Activated CD4-positive, alpha-beta T cell treated with anti-CD3 and anti-CD28 coated beads for 36 hours (primary cell): ENCODE data around the gene AEBP2. TPM values are rescaled to one million over a fixed set of nuclear protein-coding genes. Genes with fewer than 3 reads are reported as not detected.
"Not testable (repeated sequence)": the region's sequence is repeated elsewhere in the genome, so short reads cannot be mapped to it uniquely, and the experiment has no call there.

Experiments used
- ATAC-seq: fragments of 200-7000 bp; cut with Tn5 transposase; one replicate; pipeline ENCODE4 v1.10.0; 2021; ENCODE audit warnings: mild to moderate bottlenecking, moderate library complexity
- CTCF ChIA-PET: fragments of 350-600 bp; sonication (Branson Sonifier 250); formaldehyde crosslinking; loops from one replicate; lab custom pipeline; 2021; ENCODE audit warnings: antibody characterized with exemption; lab: Charles Lee
- POLR2A ChIA-PET: fragments of 350-600 bp; sonication (Branson Sonifier 250); formaldehyde crosslinking; loops from one replicate; lab custom pipeline; 2021; ENCODE audit warnings: antibody characterized with exemption, inconsistent platforms; lab: Charles Lee
- DNase-seq: peaks from one replicate; pipeline ENCODE4 v3.0.0-alpha.2; 2020
- H3K27ac Mint-ChIP-seq: one replicate; pipeline ENCODE4 v1.8.0; 2021; ENCODE audit warnings: mixed read lengths
- H3K27me3 Mint-ChIP-seq: one replicate; pipeline ENCODE4 v1.8.0; 2021; ENCODE audit warnings: mixed read lengths
- H3K36me3 Mint-ChIP-seq: one replicate; pipeline ENCODE4 v1.8.0; 2021; ENCODE audit warnings: low read depth, mixed read lengths
- H3K4me1 Mint-ChIP-seq: one replicate; pipeline ENCODE4 v1.8.0; 2021; ENCODE audit warnings: mixed read lengths
- H3K4me3 Mint-ChIP-seq: one replicate; pipeline ENCODE4 v1.8.0; 2021; ENCODE audit warnings: mild to moderate bottlenecking, moderate library complexity, mixed read lengths
- H3K9me3 Mint-ChIP-seq: one replicate; pipeline ENCODE4 v1.8.0; 2021; ENCODE audit warnings: low read depth, mixed read lengths
- intact Hi-C, 2 experiments: fragments of 100-400 bp; cut with DNase I in 1 of 2; cut with micrococcal nuclease in 1 of 2; formaldehyde crosslinking; loops; one replicate each; pipeline versions ENCODE4 v1.14.2 to v1.15.1; 2022 to 2024; cut with DNase I, micrococcal nuclease
- total RNA-seq, 2 experiments: library from RNA; stranded (reverse); gene quantifications; one replicate each; pipeline ENCODE4 v1.2.3, GENCODE V29; 2021

Gene AEBP2
- total RNA-seq, 2 experiments from 2014 or later = 44.2 to 52.9 TPM

GRCh38 chr12:19461999-19462398, 22.7 kb downstream of the AEBP2 start:
- Mint-ChIP-seq H3K27ac (no peak overlapping the region), H3K4me3 (no peak overlapping the region), H3K9me3 (no peaks in the 10 kb centered on the region), H3K36me3 (peaks cover 44% of the 10 kb centered on the region), H3K4me1 (peaks cover 34% of the 10 kb centered on the region), H3K27me3 (no peaks in the 10 kb centered on the region)
- ATAC-seq = peak; percentile 58
- DNase-seq = peak; percentile 33
- ChIA-PET CTCF (no interaction called here), POLR2A (interaction anchor here (0.6 to 0.7 kb wide), 2 partner anchors 8 to 160 kb away, joined by 3 to 4 read pairs; no protein-coding TSS in a partner anchor)
- intact Hi-C loops = no loop called here

DNA sequence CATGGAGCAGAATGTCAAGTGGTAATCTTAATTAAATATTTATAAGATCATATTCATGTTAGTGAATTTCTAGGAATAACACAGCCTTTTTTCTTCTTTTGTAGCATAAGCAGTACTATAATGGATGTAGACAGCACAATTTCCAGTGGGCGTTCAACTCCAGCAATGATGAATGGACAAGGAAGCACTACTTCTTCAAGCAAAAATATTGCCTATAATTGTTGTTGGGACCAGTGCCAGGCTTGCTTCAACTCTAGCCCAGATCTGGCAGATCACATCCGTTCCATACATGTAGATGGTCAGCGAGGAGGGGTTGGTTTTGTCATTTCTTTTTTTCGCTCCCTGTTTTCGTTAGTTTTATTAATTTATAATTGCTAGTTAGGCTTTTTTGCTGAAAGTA, 23.1 kb downstream of the AEBP2 start:
- intact Hi-C loops = no loop called here
- POLR2A ChIA-PET = interaction anchor here (0.7 kb wide), 1 partner anchor 160 kb away, joined by 4 read pairs; no protein-coding TSS in a partner anchor
- DNase-seq = no peak
- CTCF ChIA-PET = no interaction called here
- H3K9me3 Mint-ChIP-seq = no peaks in the 10 kb centered on the region
- H3K27me3 Mint-ChIP-seq = no peaks in the 10 kb centered on the region
- H3K36me3 Mint-ChIP-seq = peaks cover 40% of the 10 kb centered on the region
- H3K27ac Mint-ChIP-seq = no peak overlapping the region
- H3K4me3 Mint-ChIP-seq = no peak overlapping the region
- no peak for ATAC-seq
- peaks cover 30% of the 10 kb centered on the region for H3K4me1 Mint-ChIP-seq

DNA sequence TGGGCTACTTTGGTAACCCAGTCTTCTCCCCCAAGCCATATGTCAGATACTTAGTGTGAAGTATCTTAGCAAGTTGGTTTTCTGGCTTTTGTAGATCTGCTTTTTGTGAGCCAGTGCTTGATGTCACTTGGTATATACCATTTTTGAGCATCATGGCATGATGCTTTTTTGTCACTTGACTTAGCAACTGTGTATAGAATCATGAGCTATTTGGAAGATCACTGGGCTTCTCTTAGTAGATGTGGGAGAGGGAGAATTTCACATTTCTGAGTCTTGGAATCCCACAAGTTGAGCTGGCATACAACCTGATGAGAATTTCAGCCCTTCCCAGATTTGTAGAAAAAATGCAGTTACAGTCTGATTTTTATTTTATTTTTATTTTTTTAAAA, 24.9 kb downstream of the AEBP2 start:
- intact Hi-C loops = no loop called here
- DNase-seq (no peak), ATAC-seq (no peak)
- Mint-ChIP-seq H3K27me3 (no peaks in the 10 kb centered on the region), H3K36me3 (peaks cover 42% of the 10 kb centered on the region), H3K9me3 (no peaks in the 10 kb centered on the region), H3K27ac (no peak overlapping the region), H3K4me1 (peaks cover 18% of the 10 kb centered on the region), H3K4me3 (no peak overlapping the region)
- POLR2A ChIA-PET = no interaction called here
- CTCF ChIA-PET = no interaction called here

DNA sequence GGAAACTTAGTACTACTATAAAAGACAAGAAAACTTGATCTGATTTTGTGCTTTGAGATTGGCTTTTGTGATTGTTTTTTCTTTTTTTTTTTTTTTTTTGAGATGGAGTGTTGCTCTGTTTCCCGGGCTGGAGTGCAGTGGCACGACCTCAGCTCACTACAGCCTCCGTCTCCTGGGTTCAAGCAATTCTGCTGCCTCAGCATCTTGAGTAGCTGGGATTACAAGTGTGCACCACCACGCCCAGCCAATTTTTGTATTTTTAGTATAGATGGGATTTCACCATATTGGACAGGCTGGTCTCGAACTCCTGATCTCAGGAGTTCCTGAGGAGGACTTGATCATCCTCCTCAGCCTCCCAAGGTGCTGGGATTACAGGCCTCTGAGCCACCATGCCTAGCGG, 26.4 kb downstream of the AEBP2 start:
- no peak for ATAC-seq
- Mint-ChIP-seq H3K4me3 (no peak overlapping the region), H3K27ac (no peak overlapping the region), H3K4me1 (peaks cover 15% of the 10 kb centered on the region), H3K9me3 (no peaks in the 10 kb centered on the region), H3K27me3 (no peaks in the 10 kb centered on the region), H3K36me3 (peaks cover 53% of the 10 kb centered on the region)
- intact Hi-C loops = no loop called here
- DNase-seq = no peak
- ChIA-PET POLR2A (no interaction called here), CTCF (no interaction called here)

DNA sequence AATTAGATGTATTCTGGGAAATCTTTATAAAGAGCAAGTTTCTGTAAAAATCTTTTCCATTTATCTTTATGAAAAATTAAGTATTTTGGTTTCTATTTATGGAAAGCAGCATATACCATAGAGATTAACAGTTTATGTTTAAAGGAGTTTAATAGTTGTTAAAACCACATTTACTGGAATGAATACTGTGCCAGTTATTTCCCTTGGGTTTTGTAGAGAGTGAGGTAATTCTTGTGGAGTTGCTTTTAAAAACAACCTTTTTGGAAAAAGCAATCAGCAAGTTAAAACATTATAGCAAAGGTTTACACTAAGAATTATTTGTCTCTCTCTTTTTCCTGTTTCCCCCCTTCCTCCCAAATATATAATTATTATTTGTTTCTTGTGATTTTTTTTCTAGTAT, 34.9 kb downstream of the AEBP2 start:
- H3K4me1 Mint-ChIP-seq = peaks cover 27% of the 10 kb centered on the region
- no peak overlapping the region for H3K4me3 Mint-ChIP-seq
- ATAC-seq = no peak
- peaks cover 77% of the 10 kb centered on the region for H3K36me3 Mint-ChIP-seq
- intact Hi-C loops = no loop called here
- no peak for DNase-seq
- ChIA-PET CTCF (no interaction called here), POLR2A (no interaction called here)
- H3K9me3 Mint-ChIP-seq = peaks cover 16% of the 10 kb centered on the region
- no peaks in the 10 kb centered on the region for H3K27me3 Mint-ChIP-seq
- no peak overlapping the region for H3K27ac Mint-ChIP-seq

DNA sequence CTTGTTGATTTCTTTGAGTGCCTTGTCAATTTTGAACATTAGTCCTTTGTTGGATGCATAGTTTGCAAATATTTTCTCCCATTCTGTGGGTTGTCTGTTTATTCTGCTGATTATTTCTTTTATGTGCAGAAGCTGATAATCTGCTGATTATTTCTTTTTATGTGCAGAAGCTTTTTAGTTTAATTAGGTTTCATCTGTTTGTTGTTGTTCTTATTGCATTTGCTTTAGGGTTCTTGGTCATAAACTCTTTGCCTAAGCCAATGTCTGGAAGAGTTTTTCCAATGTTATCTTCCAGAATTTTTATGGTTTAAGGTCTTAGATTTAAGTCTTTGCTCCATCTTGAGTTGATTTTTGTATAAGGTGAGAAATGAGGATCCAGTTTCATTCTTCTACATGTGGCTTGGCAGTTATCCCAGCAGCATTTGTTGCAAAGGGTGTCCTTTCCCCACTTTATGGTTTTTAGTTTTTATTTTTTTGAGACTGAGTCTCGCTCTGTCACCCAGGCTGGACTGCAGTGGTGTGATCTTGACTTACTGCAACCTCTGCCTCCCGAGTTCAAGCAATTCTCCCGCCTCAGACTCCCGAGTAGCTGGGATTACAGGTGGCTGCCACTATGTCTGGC, 36.7 kb downstream of the AEBP2 start:
- DNase-seq, ATAC-seq, CTCF ChIA-PET, POLR2A ChIA-PET, H3K27me3 Mint-ChIP-seq, intact Hi-C loops, H3K27ac Mint-ChIP-seq, H3K4me3 Mint-ChIP-seq: not testable (repeated sequence)
- Mint-ChIP-seq H3K9me3 (peaks cover 28% of the 10 kb centered on the region), H3K36me3 (peaks cover 81% of the 10 kb centered on the region), H3K4me1 (peaks cover 27% of the 10 kb centered on the region)

DNA sequence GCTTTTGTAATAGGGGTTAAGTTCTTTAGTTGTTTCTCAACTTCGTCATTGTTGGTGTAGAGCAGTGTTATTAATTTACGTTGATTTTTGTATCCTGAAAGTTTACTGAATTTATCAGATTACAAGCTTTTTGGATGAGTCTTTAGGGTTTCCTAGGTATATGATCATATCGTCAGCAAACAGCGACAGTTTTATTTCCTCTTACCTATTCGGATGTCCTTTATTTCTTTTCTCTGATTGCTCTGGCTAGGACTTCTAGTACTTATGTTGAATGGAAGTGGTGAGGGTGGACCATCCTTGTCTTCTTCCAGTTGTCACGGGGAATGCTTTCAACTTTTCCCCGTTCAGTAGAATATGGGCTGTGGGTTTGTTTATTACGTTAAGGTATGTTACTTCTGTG, 37.8 kb downstream of the AEBP2 start:
- Mint-ChIP-seq H3K27me3 (no peaks in the 10 kb centered on the region), H3K27ac (peak overlapping the region; percentile 38), H3K4me3 (no peak overlapping the region), H3K4me1 (peaks cover 36% of the 10 kb centered on the region), H3K9me3 (peaks cover 30% of the 10 kb centered on the region), H3K36me3 (peaks cover 84% of the 10 kb centered on the region)
- DNase-seq (no peak), ATAC-seq (no peak)
- intact Hi-C loops = no loop called here
- CTCF ChIA-PET = no interaction called here
- POLR2A ChIA-PET = no interaction called here

GRCh38 chr12:19480459-19480858, 41.2 kb downstream of the AEBP2 start:
- Mint-ChIP-seq H3K4me3 (no peak overlapping the region), H3K4me1 (peaks cover 61% of the 10 kb centered on the region), H3K36me3 (peaks cover 82% of the 10 kb centered on the region), H3K27me3 (no peaks in the 10 kb centered on the region), H3K9me3 (peaks cover 27% of the 10 kb centered on the region), H3K27ac (no peak overlapping the region)
- intact Hi-C loops = loop anchor here in 1 of 2 experiments (5.0 kb wide), 1 partner anchor 38 kb away; no protein-coding TSS in a partner anchor
- ATAC-seq (no peak), DNase-seq (no peak)
- ChIA-PET POLR2A (no interaction called here), CTCF (interaction anchor here (1.2 kb wide), 1 partner anchor 12 kb away, joined by 3 read pairs; no protein-coding TSS in a partner anchor)

GRCh38 chr12:19482036-19482435, 42.7 kb downstream of the AEBP2 start:
- peaks cover 81% of the 10 kb centered on the region for H3K36me3 Mint-ChIP-seq
- H3K4me3 Mint-ChIP-seq = no peak overlapping the region
- CTCF ChIA-PET = no interaction called here
- no peak for ATAC-seq
- H3K27ac Mint-ChIP-seq = peak overlapping the region; percentile 83
- peaks cover 27% of the 10 kb centered on the region for H3K9me3 Mint-ChIP-seq
- POLR2A ChIA-PET = interaction anchor here (0.5 kb wide), 1 partner anchor 55 kb away, joined by 12 read pairs; no protein-coding TSS in a partner anchor
- DNase-seq = no peak
- intact Hi-C loops = loop anchor here (2.0 to 5.0 kb wide), 3 partner anchors 40 to 49 kb away; no protein-coding TSS in a partner anchor
- peaks cover 63% of the 10 kb centered on the region for H3K4me1 Mint-ChIP-seq
- H3K27me3 Mint-ChIP-seq = no peaks in the 10 kb centered on the region

DNA sequence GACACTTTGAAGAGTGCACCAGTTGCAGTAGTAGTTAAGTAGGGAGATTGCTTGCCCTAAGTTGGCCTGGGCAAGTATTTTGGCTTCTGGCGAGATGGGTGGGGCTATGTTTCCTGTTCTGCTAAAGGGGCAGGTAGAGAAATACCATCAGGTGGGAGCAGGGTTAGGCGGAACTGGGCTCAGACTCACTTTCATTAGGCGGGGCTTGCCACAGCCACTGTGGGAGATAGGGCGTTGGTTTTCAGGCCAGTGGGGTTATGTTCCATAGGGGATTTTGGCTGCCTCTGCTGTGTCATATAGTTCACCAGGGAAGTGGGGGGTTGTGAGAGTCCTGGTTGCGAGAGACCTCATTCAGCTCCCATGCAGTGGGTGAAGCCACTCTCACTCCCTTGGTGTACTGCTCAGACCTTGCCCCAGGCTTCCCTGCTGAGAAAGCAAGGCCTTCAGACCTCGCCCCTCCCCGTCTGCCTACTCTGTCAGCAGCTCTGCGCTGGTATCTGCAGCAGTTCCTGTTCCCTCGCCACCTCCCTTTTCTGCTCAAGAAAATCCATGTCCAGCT, 43.3 kb downstream of the AEBP2 start:
- no peaks in the 10 kb centered on the region for H3K27me3 Mint-ChIP-seq

DNA sequence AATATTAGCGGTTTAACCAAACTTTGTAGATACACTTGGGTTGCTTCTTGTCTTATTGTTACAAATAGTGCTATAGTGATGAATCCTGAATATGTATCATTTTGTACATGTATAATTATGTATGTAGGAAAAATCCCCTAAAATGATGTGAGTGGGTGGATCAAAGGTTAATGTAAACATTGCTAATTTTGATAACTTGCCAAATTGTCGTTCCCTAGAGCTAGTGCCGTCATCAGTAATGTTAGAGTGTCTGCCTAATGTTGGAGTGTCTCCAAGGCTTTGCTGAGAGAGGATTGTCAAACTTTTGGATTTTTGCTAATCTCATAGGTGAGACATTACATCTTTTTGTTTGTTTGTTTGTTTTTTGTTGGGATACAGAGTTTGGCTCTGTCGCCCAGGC, 44.4 kb downstream of the AEBP2 start:
- DNase-seq (no peak), ATAC-seq (no peak)
- Mint-ChIP-seq H3K4me1 (peaks cover 58% of the 10 kb centered on the region), H3K27ac (peak overlapping the region; percentile 83), H3K27me3 (no peaks in the 10 kb centered on the region), H3K4me3 (peak overlapping the region; percentile 0), H3K9me3 (peaks cover 17% of the 10 kb centered on the region), H3K36me3 (peaks cover 72% of the 10 kb centered on the region)
- POLR2A ChIA-PET = no interaction called here
- intact Hi-C loops = loop anchor here (2.0 to 5.0 kb wide), 3 partner anchors 41 to 51 kb away; no protein-coding TSS in a partner anchor
- CTCF ChIA-PET = no interaction called here

More for the DNA sequence above, 43.3 kb downstream of the AEBP2 start:
- DNase-seq (peak; percentile 78), ATAC-seq (peak; percentile 90)
- intact Hi-C loops = loop anchor here (2.0 to 5.0 kb wide), 3 partner anchors 40 to 50 kb away; no protein-coding TSS in a partner anchor
- Mint-ChIP-seq H3K9me3 (peaks cover 22% of the 10 kb centered on the region), H3K4me3 (peak overlapping the region; percentile 14), H3K27ac (peak overlapping the region; percentile 83), H3K4me1 (peaks cover 58% of the 10 kb centered on the region), H3K36me3 (peaks cover 76% of the 10 kb centered on the region)
- ChIA-PET POLR2A (interaction anchor here (0.5 kb wide), 1 partner anchor 55 kb away, joined by 12 read pairs; no protein-coding TSS in a partner anchor), CTCF (interaction anchor here (0.7 kb wide), 2 partner anchors 21 to 184 kb away, joined by 3 read pairs; no protein-coding TSS in a partner anchor)
